Glomerular endothelial cell (primary cell): ENCODE data around the gene MRPL18. TPM values are rescaled to one million over a fixed set of nuclear protein-coding genes. Genes with fewer than 3 reads are reported as not detected.
"Not testable (repeated sequence)": the region's sequence is repeated elsewhere in the genome, so short reads cannot be mapped to it uniquely, and the experiment has no call there.

Experiments
- DNase-seq: peaks from one replicate; pipeline ENCODE4 v3.0.0-alpha.2; 2011; ENCODE audit warnings: low read depth, low spot score; ENCODE audit errors: extremely low read depth
- total RNA-seq: library from RNA; depleted of rRNA; stranded (reverse); fragments of >200 nt; gene quantifications from 2 replicates; pipeline ENCODE4 v1.2.3, GENCODE V29; 2015

MRPL18 gene
- total RNA-seq, 1 donor from 2014 or later: 73.0 TPM

DNA sequence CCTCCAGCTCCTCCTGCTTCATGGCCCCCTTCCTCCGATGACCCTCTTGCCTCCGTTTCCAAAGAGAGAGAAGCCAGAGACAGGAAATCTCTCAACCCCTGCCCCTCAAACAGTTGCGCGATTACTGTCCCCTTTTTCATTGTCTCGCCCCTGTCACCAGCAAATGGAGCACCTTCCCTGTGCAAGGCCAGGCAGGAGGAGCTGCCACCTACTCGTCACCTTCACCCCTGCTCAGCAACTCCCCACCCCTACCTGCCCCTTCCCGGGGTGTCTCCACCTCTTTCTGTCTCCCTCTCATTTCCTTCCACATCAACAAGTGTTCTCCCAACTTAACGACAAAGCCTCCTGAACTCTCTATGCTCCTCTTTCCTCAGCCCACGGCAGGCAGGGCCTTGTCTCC, 23.5 kb downstream of the MRPL18 start:
- no peak for DNase-seq

DNA sequence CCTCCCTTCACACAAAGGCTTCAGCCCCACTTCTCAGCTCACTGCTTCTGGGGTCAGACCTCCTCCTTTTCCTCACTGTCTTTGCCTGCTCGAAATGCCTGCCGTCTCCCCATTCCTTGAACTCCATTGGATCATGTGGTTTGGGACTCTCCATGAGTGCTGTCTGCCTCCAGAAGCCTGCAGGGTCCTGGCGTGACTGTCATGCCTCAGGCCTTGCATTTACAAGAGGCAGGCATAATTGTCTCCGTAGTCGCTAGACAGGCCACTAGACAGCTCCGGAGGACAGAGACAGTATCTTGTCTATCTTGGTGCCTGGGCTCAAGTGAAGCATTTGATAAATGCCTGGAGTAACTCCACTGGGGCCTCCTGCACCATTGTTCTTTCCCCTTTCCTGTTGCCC, 25.1 kb downstream of the MRPL18 start:
- no peak for DNase-seq

DNA sequence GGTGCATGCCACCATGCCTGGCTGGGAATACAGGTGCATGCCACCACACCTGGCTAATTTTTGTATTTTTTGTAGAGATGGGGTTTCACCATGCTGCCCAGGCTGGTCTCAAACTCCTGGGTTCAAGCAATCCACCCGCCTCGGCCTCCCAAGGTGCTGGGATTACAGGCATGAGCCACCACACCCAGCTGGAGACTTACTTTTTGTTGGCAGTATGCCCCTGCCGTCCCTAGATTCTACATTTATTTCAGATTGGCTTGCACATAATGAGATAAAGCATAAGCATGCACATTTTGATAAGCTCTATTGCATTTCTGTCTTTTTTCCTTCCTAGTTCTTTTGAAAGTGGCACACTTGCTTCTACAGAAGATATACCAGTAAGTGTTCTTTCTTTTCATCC, 26.5 kb downstream of the MRPL18 start:
- not testable (repeated sequence) for DNase-seq

DNA sequence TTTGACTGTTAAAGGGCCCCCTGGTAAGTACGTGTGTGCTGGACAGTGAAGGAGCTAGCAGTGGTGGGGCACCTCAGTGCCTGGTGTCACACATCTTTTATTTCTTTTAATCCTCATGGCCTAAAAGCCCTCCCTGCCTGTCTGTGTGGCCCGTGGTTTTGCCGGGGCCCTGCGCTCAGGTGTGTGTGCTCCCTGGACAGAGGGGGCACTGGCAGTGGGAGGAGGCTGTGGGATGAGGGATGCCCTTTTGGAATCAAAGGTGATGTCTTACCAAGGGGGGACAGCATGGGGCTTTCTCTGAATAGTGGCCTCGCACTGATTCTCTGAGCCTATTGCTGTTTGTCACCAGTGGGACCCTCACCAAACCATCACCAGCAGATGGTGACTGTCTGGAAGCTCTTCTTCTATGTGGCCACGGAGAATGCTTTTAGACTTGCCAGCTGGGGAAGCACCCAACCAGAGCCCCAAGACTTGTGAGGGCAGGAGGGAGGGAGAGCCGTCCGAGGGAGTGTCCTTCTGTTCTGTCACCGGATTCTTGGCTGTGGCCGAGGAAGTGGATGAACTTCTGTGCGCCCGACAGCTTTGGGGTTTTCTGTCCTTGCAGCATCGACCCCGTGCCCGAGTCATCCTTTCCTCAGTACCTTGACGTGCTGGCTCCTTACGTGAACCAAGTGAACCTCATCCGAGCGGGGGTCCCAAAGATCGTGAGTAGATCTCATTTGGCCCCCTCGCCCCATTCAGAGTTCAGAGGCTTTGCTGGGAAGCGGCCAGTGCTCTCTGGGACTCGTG, 27.9 kb downstream of the MRPL18 start:
- DNase-seq: no peak

DNA sequence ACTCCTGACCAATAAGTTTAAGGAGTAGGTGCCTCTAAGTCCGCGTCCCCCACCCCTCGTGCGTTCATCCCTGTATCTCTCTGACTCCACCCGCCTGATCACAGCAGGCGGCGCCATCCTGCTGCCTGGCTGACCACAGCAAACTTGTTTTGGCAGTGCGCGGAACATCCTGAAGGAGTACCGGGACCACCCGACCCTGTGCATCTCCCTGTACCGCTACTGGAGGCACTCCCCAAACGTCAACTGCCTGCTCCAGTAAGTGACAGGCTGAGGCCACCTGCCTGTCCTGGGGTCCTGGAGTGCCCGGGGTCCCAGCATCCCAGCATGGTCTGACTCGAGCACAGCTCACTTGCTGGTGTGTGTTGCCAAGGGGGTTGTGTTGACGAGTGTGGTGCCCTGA, 28.8 kb downstream of the MRPL18 start:
- DNase-seq: no peak

DNA sequence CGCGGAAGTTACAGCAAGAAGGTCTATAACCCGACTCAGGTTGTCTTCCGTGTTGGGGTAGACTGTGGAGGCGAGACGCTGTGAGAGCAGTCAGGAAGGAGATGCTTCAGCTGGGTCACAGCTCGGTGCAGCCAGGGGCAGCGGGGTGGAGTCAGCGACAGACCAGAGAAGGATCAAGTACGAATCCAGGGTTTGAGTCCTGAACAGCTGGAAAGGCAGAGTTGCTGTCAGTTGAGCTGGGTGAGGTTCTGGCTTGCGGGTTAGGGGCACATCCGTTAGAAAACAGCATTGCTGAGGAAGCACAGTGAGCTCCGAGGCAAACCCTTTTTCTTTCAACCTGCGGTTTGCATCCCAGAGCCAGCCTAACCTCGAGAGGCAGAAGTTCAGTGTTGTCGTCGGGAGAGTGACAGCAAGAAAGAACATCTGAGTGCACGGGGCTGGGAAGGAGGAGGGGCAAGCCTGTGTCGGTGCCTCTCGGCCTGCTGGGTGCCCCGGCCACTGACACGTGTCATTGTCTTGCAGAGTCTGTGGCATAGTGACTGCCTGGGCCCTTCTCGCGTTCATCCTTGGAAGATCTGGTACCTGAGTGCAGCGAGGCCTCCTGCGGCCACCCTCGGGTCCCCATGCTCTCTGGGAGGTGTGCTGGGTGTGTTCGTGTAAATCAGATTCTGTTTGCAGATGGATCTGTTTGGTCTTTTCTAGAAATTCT, 29.8 kb downstream of the MRPL18 start:
- DNase-seq: no peak

DNA sequence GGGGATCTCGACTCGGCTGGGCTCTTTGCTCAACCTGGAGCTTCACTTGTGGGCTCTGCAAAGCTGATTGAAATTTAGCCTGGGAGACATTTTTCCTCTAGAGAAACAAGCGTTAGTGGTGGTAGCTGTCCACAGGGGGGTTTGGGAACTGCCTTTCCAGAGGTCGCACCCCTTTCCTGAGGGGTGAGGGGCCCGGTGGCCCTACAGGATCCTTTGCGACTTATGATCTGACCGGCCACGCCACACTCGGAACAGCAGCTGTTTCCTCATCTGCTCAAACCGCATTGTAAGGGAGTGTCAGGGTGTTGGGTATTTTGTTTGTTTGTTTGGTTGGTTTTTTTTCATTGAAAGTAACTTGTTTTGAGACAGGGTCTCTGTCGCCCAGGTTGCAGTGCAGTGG, 30.9 kb downstream of the MRPL18 start:
- DNase-seq: no peak

DNA sequence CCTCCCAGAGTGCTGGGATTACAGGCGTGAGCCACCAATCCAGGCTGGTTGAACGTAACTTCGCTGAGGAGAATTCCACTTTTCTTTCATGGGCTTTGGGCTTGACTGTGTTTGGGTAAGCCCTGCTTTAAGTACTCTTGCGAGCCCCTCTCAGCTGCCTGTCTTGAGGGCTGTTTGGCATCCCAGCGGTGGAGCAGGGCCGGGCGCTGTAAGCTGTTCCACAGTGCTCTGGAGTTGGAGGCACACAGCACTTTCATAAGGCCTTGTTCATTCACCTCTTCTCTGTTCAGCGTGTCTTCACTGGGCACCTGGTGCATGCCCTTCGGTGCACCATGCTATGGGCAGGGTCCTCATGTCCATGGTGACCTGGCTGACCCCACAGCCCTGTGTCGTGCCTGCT, 31.5 kb downstream of the MRPL18 start:
- DNase-seq: no peak

DNA sequence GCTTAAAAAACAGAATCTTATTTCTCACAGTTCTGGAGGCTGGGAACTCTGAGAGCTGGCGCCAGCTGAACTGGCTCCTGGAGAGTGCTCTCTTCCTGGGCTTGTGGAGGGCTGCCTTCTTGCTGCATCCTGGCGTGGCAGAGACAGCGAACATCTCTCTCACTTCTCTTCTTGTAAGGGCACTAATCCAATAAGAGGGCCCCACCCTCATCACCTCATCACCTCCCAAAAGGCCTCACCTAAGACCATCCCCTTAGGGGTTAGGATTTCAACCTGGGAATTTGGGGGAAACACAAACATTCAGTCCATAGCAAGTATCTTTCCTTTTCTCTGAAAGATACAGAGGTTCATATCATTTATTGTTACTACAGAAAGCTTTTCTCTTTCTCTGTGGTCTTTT, 33.7 kb downstream of the MRPL18 start:
- no peak for DNase-seq

DNA sequence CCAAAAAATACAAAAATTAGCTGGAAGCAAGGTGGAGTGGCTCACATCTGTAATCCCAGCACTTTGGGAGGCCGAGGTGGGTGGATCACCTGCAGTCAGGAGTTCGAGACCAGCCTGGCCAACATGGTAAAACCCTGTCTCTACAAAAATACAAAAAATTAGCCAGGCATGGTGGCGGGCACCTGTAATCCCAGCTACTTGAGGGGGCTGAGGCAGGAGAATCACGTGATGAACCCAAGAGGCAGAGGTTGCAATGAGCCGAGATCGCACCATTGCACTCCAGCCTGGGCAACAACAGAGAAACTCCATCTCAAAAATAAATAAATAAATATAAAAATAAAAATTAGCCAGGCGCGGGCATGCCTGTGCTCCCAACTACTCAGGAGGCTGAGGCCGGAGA, 34.4 kb downstream of the MRPL18 start:
- not testable (repeated sequence) for DNase-seq

DNA sequence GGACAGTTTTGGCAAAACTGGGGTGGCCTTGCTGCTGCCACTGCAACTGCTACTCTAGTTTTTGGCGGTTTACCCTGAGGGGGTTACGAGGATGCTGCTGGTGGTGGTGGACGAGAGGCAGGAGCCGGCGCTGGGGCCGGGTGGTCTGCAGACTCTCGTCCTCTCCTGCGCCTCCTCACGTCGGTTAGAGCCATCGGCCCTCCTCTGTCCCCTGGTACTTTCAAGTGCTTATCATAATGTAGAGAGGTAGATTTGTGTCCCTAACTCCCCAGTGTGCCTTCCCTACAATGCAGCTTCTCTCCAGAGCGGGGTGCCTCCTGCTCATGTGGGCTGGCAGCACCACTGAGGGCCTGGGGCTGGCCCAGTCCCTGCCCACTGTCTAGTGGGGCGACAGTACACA, 35.7 kb downstream of the MRPL18 start:
- DNase-seq: no peak

DNA sequence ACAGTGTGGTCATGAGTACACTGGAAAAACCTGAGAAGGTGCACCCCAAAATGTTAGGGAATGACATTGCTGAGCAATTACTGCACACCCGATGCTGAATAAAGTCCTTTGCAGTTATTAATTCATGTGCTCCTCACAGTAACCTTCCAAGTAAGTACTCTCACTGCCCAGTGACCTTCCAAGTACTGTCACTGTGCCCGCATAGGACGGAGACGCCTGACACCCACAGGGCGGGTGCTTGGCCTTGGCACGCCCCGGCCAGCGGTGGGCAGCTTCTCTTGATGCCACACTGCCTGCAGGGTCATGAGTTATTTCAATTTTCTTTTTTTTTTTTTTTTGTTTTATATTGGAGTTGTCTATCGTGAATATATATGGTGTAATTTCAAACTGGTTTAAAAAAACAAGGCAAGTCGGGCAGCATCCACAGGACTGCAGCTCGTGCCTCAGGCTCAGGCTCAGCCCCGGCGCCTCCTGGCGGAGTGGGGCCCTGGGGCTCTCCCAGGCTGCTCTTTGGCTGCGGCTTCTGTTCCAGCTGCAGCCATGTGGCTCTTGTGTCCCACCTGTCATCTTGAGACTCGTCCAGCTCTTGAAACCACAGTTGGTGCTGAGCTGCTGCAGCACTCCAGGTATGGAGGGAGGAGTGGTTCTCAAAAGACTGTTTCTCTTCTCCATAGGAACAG, 36.8 kb downstream of the MRPL18 start:
- DNase-seq: no peak

DNA sequence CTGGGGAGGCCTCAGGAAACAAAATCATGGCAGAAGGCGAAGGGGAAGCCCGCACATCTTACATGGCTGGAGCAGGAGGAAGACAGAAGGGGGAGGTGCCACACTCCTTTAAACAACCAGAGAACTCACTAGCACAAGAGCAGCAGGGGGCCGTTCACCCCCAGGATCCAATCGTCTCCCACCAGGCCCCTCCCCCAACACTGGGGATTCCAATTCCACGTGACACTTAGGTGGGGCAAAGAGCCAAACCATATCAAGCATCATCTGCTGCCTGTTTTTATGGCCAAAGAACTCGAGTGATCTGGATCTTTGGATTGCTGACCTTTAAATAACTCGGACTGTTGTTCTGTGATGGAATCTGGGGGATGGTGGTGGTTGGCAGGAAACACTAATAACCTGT, 37.8 kb downstream of the MRPL18 start:
- no peak for DNase-seq

DNA sequence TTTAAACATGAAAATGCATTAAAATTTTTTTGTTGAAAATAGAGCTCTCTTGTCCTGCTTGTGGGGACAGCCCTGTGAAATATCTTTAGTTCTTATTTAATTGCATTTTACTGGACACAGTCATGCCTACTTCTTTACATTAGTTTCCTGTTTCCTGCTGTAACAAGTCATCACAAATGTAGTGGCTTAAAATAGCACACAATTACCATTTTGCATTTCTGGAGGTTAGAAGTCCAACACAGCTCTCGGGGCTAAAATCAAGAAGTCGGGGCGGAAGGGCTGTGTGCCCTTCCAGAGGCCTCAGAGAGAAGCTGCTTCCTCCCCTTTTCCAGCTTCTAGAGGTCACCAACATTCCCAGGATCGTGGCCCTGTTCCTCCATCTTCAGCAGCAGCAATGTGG, 39.3 kb downstream of the MRPL18 start:
- no peak for DNase-seq

DNA sequence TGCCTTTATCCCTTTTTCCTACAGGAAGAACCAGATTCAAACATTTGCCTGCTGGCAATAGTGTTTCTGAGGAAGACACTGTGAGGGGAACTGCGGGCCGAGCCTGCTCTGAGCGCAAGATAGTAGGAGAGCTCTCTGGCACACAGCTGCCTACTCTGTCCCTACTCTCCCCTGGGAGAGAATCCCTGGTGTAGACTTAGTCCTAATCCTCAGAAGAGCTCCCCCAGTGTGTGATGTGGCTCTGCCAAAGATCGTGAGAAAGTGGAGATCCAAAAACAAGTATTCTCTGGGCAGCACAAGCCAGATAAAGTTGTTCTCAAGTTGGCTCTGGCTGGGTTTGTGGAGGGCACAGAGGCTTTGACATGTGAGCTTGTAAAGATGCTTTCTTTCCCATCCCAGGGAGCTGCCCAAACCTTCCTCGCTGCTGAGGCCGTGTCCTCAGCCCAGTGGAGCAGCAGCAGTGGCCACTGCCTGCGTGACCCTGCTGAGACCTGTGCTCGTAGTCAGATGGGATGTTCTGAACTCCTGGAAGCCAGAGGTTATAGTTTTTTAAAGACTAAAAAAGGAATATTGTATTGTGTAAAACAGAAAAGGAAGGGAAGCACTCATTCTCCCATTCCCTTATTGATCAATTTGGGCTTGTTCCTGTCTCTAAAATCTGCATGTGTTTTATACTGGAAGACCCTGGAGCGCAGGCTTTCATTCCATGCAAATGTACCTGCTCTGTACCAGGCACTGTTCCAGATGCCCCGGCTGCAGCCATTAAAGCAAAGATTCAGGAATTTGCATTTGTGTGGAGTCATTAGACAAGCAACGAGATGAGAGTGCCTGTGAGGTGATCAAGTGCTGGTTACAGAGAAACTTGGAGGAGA, 40.5 kb downstream of the MRPL18 start:
- no peak for DNase-seq

DNA sequence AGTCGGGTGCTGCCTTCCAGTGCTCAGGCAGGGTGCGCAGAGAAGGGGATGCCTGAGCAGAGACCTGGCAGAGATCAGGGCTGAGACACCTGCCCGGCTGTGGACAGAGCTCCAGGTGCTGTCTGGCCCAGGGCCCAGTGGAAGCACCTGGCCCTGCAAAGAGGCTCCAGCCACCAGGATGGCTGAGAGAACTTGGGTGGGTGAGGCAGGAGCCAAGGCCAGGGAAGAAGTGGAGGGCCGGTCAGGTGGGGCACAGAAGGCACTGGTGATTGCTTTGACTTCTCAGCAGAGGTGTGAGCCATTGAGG, 41.1 kb downstream of the MRPL18 start:
- DNase-seq: no peak

DNA sequence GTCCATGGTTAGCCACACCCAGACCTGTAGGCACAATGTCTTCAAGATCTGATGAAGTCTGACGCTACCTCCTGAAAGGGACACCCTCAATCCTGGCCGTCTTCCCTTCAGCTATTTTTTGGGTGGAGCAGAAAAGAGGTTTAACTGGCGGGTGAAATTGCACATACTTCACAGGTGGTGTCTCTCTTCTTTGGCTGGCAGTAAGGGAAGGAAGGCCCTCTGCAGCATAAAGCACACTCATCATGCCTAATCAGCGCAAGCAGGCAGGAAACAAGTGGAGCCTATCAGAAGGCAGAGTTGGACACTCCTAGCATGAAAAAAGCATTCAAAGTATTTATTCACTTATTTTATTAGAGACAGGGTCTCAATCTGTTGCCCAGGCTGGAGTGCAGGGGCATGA, 42.7 kb downstream of the MRPL18 start:
- no peak for DNase-seq

DNA sequence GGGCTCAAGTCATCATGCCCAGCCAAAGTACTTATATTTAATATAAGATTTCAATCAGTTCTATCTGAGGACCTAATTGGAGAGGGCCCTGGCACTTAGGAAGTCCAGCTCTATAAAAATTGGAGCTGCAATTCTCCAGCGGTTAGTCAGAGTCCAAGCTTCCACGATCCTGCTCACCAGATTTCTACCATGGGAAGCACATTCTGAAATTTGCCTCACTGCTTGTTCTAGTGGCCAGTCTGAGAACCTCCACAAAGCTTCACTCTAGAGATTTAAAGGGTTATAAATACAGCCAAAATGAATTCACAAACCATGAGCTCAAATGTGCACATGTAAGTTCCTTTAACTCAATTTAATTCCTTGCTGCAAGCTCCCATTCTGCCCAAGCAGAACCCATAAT, 43.3 kb downstream of the MRPL18 start:
- no peak for DNase-seq

DNA sequence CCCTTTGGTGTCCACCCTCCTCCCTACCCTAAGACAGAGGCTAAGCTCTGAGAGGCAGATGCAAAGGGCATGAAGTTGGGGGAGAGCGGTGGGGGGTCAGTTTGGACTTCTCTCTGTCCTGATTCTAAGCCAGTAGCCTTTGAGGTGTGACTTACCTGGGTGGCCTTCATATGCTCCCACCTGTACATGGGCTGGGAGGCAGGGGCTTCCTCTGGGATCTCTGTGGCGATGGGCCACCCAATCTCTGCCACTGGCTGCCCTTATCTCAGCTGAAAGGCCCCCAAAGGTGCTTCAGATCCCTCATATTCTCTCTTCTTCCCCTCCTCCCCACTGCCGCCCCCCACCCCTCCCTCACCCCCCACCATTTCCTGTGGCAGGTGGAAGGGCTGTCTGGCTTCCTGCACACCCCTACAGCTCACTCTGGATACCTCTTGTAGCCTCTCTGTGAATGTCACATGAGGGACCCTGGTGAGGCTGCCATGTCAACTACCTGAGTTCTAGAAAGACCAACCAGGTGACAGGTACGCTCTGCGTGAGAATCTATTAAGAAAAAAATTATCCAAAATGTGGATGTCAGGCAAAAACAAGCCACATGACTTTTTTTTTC, 43.8 kb downstream of the MRPL18 start:
- no peak for DNase-seq

DNA sequence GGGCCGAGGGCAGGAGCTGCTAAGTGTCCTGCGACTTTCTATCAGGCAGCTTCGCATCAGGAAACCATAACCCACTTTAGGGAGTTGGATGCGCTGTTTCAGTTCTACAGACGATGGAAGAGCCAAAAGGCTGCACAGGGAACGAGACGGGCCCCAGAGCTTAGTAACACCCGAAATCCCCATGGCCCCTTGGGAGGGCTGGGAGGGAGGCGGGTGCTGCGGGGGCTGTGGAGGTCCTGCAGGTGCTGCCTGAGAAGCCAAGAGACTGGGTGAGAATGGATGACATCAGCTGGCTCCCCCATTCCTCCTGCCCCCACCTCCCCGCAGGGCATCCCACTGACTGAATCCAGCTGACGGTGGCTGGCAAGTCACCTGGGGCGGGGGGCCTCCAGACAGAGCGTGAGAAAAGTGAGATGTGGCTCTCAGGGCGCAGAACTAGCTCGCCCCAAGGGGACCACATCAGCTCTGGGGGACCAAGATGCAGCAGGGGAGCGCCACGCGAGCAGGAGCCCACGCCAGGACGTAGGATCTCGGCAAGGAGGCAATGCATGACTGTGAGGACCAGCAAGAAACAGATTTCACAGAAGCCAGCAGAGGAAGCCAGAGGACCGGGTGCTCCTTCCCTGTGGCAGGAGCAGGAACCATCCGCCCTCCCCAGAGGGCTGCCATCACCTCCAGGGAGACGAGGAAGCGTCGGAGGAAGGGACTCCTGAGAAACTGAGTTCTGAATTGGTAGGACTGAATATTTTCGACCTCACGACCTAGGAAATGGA, 46.6 kb downstream of the MRPL18 start:
- no peak for DNase-seq
